GOT3 (cell line): Measurements from ENCODE around the gene GLIPR2.
"Not testable (repeated sequence)": the region's sequence is repeated elsewhere in the genome, so short reads cannot be mapped to it uniquely, and the experiment has no call there.

Source experiments
- DNase-seq: peaks from one replicate; lab custom pipeline; 2025; ENCODE audit warnings: mixed read lengths; lab: John Stamatoyannopoulos, UW

The GLIPR2 gene

GRCh38 chr9:36136272-36136893 is at the start of gene GLIPR2:
Gene GLIPR2 (plus strand): TSS chr9:36136733. CDS start chr9:36136779, 46 bp downstream.
- no peak for DNase-seq

- not testable (repeated sequence) for DNase-seq
Observed at GRCh38 chr9:36087054-36087453, 49.5 kb upstream of the GLIPR2 start.

- DNase-seq: no peak
Observed at GRCh38 chr9:36088020-36088419, 48.5 kb upstream of the GLIPR2 start.

GRCh38 chr9:36091026-36091953 is 45.2 kb upstream of the GLIPR2 start:
- DNase-seq: no peak

- no peak for DNase-seq
Observed at GRCh38 chr9:36092014-36092413, 44.5 kb upstream of the GLIPR2 start.

- DNase-seq: no peak
Observed at GRCh38 chr9:36092509-36093215, 43.9 kb upstream of the GLIPR2 start.

- DNase-seq: no peak
Observed at GRCh38 chr9:36093384-36093783, 43.1 kb upstream of the GLIPR2 start.

GRCh38 chr9:36099718-36100117 is 36.8 kb upstream of the GLIPR2 start:
- DNase-seq: no peak

- no peak for DNase-seq
Observed at GRCh38 chr9:36100532-36100931, 36.0 kb upstream of the GLIPR2 start.

- no peak for DNase-seq
Observed at GRCh38 chr9:36101916-36102741, 34.4 kb upstream of the GLIPR2 start.

- no peak for DNase-seq
Observed at GRCh38 chr9:36102742-36103495, 33.6 kb upstream of the GLIPR2 start.

- DNase-seq: no peak
Observed at GRCh38 chr9:36109071-36109470, 27.5 kb upstream of the GLIPR2 start.

GRCh38 chr9:36110434-36110833 is 26.1 kb upstream of the GLIPR2 start:
- no peak for DNase-seq

- DNase-seq: no peak
Observed at GRCh38 chr9:36112516-36112915, 24.0 kb upstream of the GLIPR2 start.

GRCh38 chr9:36113999-36114398 is 22.5 kb upstream of the GLIPR2 start:
- no peak for DNase-seq

GRCh38 chr9:36116593-36116992 is 19.9 kb upstream of the GLIPR2 start:
- DNase-seq: no peak

- DNase-seq: no peak
Observed at GRCh38 chr9:36118201-36118600, 18.3 kb upstream of the GLIPR2 start.

GRCh38 chr9:36118706-36119105 is 17.8 kb upstream of the GLIPR2 start:
- DNase-seq: no peak

- no peak for DNase-seq
Observed at GRCh38 chr9:36119476-36119875, 17.1 kb upstream of the GLIPR2 start.

GRCh38 chr9:36120705-36121104 is 15.8 kb upstream of the GLIPR2 start:
- no peak for DNase-seq

- DNase-seq: no peak
Observed at GRCh38 chr9:36121971-36122370, 14.6 kb upstream of the GLIPR2 start.
